Ramos (cell line): ENCODE results near the gene NRARP.
"Not testable (repeated sequence)": the region's sequence is repeated elsewhere in the genome, so short reads cannot be mapped to it uniquely, and the experiment has no call there.

Experiments
- in situ Hi-C: fragments of 300-500 bp; cut with MboI; formaldehyde crosslinking; loops from one replicate; pipeline ENCODE4 v1.14.3; 2022; ENCODE audit warnings: low sequenced_read_pairs; ENCODE audit not compliant: unreplicated experiment

Gene NRARP

DNA sequence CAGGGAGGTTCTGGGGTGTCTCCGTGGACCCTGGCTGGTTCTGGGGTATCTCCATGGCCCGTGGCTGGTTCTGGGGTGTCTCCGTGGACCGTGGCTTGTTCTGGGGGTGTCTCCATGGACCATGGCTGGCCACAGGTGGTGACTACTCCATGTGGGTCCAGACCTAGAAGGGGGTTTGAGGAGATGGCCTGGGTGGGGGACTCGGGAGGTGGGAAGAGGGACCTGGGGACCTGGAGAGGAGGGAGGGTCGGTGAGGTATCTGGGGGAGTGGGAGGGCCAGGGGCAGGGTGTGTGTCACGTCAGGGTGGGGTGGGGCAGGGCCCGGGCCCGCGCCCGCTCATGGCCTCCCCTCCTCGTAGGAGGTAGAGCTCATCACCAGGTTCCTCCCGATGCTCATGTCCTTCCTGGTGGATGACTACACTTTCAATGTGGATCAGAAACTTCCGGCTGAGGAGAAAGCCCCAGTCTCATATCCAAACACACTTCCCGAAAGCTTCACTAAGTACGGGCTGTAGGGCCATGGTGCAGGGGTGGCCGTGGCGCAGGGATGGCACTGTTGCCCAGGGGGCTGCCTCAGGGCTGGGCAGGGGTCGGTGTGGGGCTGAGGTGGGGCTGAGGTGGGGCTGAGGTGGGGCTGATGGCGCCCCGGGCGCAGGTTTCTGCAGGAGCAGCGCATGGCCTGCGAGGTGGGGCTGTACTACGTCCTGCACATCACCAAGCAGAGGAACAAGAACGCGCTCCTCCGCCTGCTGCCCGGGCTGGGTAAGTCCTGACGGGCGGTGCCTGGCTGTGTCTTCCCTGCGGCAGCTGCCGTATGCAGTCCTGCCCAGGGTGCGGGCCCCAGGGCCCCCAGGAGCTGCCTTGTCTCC is 35.3 kb downstream of the NRARP start:
- in situ Hi-C loops = no loop called here

- in situ Hi-C loops = no loop called here
These were observed 35.9 kb downstream of the NRARP start for GRCh38 chr9:137266162-137266527.

- in situ Hi-C loops = no loop called here
These were observed 36.4 kb downstream of the NRARP start for GRCh38 chr9:137265496-137266161.

DNA sequence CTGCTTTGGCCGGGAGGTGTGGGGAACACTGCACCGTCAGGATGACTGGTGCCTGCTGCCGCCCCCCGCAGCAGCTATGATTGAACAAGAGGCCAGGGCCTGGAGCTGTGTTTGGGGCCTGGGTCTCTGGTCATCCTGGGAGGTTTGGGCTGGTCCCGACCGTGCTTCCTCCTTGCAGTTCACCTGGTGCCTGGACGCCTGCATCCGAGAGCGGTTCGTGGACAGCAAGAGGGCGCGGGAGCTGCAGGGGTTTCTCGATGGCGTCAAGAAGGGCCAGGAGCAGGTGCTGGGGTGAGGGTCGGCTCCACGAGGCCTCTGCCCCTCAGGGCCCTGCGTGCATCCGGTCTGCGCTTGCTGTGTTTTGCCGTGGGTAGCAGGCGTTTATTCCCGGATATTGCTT is 38.0 kb downstream of the NRARP start:
- in situ Hi-C loops = no loop called here

GRCh38 chr9:137263506-137263905 is 38.6 kb downstream of the NRARP start:
- in situ Hi-C loops = no loop called here

GRCh38 chr9:137262909-137263285 is 39.2 kb downstream of the NRARP start:
- in situ Hi-C loops = no loop called here

DNA sequence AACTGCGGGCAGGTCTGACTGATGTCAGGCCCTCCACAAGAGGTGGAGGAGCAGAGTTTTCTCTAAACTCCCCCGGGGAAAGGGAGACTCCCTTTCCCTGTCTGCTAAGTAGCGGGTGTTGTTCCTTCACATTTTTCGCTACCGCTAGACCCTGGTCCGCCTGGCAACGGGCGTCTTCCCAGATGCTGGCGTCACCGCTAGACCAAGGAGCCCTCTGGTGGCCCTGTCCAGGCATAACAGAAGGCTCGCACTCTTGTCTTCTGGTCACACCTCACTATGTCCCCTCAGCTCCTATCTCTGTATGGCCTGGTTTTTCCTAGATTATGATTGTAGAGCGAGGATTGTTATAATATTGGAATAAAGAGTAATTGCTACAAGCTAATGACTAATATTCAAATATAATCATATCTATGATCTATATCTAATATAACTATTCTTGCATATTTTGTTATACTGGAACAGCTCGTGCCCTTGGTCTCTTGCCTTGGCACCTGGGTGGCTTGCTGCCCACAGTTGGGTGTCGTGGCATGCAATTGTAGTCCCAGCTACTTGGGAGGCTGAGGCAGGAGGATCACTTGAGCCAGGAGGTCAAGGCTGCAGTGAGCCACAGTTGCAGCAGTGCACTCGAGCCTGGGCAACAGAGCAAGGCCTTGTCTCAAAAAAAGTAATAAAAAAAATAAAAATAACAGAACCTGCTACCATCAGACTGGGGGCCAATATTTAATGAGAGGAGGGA is 39.7 kb downstream of the NRARP start:
- in situ Hi-C loops = not testable (repeated sequence)

DNA sequence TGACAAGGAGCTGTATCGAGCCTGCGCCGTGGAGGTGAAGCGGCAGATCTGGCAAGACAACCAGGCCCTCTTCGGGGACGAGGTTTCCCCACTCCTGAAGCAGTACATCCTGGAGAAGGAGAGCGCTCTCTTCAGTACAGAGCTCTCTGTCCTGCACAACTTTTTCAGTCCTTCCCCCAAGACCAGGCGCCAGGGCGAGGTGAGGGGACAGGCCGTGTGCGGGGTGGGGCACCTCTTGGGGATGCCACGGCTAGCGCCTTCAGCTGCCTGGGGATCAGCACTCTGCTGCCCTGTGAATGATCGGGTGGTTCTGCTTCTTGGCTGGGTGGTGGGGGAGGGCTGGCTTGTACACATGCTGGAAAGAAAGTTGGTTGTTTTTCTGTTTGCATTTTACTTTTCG is 45.2 kb downstream of the NRARP start:
- in situ Hi-C loops = no loop called here

GRCh38 chr9:137256362-137256761 is 45.7 kb downstream of the NRARP start:
- in situ Hi-C loops = no loop called here

DNA sequence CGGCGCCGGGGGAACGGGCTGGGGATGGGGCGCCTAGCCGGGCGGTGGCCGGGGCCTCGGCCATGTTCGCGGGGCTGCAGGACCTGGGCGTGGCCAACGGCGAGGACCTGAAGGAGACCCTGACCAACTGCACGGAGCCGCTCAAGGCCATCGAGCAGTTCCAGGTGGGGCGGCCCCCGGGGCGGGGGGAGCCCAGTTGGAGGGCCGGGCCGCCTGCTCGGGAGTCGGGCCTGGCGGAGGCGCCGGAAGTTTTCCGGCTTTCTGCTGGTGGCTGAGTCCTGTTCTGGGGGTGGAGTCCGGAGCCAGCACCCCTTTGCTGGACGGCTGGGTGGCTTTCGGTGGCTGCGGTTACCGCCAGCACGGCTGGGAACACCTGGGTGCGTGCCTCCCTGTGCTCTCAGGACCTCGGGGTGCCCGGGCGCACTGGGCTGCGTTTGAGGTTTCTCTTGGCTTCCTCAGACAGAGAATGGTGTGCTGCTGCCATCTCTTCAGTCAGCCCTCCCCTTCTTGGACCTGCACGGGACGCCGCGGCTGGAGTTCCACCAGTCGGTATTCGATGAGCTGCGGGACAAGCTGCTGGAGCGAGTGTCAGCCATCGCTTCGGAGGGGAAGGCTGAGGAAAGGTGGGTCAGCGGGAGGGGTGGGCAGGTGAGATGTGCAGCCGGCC is 46.5 kb downstream of the NRARP start:
- in situ Hi-C loops = no loop called here

DNA sequence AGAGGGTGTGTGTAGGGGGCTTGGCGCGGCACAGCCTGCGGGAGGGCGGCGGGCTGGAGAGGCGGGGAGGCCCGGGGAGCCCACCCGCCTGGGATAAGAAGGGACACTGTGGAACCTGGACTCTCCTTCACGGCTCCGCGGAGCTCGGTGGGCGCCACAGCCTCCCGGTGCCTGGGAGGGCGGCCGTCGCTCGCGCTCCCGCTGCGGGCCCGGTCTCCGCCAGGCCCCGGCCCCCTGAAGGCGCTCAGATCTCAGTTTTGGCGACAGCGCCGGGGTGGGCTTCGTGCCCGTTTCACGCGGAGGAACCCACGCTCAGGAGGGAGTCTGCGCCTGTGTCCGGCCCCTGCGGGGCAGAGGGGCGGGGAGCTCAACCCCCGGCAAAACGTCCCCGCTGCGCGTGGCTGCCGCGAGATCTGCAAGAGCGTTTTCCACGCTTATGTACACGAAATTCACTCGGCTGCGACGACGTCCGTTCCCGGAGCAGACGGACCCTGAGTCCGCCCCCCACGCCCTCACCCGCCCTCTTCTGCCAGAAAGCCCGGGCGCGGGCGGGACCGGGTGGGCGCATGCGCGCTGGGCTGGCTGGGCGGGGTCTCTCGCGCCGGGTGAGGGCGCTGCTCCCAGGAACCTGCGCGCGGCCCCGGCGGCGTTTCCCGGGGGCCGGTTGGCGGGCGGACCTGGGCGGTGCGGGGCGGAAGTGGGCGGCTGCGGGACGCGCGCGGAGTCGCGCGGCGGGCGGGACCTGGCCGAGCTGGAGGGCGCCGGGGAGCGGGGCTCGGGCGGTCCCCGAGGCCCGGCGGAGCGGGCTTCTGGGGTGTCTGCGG is 47.2 kb downstream of the NRARP start, which contains the start of gene NELFB:
NELFB (plus strand) TSS at position 704 of the 824 bp plus-strand sequence.
- in situ Hi-C loops = no loop called here

DNA sequence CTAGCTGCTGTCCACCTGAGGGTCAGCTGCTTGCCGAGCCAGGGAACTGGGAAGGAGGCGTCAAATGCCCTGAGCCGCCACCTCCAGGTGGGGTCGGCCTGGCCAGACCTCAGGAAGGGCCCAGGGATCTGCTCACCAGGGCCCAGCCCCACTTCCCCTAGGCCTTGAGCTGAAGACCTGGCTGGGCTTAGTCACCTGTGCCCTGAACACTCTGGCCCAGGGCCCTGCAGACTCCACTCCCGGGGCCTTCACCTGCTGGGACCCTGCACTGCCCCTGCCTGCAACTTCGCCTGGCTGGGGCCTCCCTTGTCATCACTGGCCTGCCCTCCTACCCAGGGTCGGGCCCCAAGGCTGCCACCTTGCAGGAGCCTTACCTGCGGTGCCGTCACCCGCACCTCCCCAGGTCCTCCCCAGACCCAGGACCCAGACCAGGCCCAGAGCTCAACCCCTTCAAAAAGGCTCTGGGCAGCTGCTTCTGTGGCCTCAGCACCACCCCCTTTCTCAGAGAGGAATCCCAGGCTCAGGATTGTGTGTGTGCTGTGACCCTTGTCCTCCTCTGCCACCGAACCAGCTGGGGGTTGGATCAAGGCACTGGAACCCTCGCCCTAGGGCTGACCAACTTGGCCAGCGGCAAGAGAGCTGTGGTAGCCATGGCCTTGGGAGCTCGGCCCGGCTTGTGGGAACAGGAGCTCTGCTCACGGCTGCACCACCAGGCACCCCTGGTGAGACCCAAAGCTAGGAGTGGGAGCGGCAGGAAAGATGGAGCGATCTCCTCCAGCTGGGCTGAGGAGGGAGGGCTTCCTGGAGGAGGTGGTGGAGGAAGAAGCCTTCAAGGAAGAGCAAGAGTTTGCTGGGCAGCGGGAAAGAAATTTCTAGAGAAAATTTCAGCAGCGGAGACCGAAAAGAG is 48.1 kb downstream of the NRARP start:
- in situ Hi-C loops = no loop called here

DNA sequence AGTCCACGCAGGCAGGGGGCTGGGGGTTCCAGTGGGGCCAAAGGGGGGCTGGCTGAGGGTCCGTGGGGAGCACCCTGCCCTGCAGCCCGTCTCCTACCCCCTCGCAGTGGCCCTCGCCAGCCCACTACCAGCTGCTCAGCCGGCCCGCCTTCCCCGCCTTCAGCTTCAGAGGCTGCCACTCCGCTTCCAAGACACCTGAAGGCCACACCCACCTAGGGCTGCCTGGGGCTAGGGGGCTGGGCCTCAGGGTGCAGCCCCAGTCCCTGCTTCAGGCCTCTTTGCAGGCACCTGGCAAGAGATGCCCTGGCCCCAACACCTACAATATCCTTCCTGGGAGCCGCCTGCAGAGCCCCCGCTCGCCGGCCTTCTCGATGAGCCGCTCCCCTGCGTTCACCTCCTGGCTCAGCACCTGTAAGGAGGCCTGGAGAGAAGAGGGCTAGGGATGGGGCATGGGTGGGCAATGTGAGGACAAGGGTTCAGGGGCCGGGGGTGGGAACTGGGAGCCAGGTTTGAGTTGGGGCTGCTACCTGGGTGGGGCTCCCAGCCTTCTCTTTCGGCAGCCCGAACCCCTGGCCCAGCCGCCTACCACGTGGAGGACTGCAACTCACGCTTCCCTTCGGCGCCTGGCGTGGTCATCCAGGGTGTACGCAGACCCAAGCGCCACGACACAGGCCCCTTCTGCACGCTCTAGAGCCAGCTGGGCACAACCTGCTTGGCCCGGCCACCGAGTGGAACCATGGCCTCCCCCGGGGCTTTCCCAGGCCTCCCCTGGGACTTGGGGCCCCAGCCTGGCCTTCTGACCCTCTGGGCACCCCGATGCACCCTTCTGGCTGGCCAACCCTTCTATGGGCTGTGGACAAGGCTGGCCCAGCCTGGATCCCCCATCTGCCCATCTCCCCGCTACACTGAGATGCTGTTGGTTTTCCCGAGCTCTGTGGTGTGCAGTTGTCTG is 49.2 kb downstream of the NRARP start:
- in situ Hi-C loops = no loop called here

GRCh38 chr9:137251490-137252268 is 50.4 kb downstream of the NRARP start:
- in situ Hi-C loops = no loop called here

- in situ Hi-C loops = no loop called here
These were observed 50.9 kb downstream of the NRARP start, which contains the start of gene STPG3 for GRCh38 chr9:137251194-137251461. TSS of gene STPG3 (plus strand) at chr9:137251286. CDS start at chr9:137251287, 1 bp downstream.

GRCh38 chr9:137250329-137251193 is 51.5 kb downstream of the NRARP start:
- in situ Hi-C loops = no loop called here
